HG03064 (cell line): Measurements from ENCODE around the gene TCFL5.
"Not testable (repeated sequence)": the region's sequence is repeated elsewhere in the genome, so short reads cannot be mapped to it uniquely, and the experiment has no call there.

Source experiments
- ATAC-seq: cut with Tn5 transposase; IDR thresholded peaks from one replicate; pipeline ENCODE4 v1.9.1; 2021; ENCODE audit warnings: low read depth; ENCODE audit not compliant: unreplicated experiment

The TCFL5 gene

GRCh38 chr20:62858058-62858830 is 3.4 kb downstream of the TCFL5 start:
- no peak for ATAC-seq

GRCh38 chr20:62856931-62857619 is 4.5 kb downstream of the TCFL5 start:
- ATAC-seq, result no peak

GRCh38 chr20:62855120-62855519 is 6.5 kb downstream of the TCFL5 start:
- ATAC-seq, result no peak

- ATAC-seq, result no peak
These were observed 7.5 kb downstream of the TCFL5 start for GRCh38 chr20:62854121-62854520.

GRCh38 chr20:62853304-62853703 is 8.3 kb downstream of the TCFL5 start:
- ATAC-seq, result not testable (repeated sequence)

- no peak for ATAC-seq
These were observed 8.8 kb downstream of the TCFL5 start for GRCh38 chr20:62852841-62853240.

- no peak for ATAC-seq
These were observed 9.4 kb downstream of the TCFL5 start for GRCh38 chr20:62852196-62852595.

- no peak for ATAC-seq
These were observed 11.2 kb downstream of the TCFL5 start for GRCh38 chr20:62850333-62850974.

GRCh38 chr20:62849431-62849830 is 12.2 kb downstream of the TCFL5 start:
- ATAC-seq, result no peak

- not testable (repeated sequence) for ATAC-seq
These were observed 12.7 kb downstream of the TCFL5 start for GRCh38 chr20:62848917-62849316.

GRCh38 chr20:62846166-62846890 is 15.3 kb downstream of the TCFL5 start:
- no peak for ATAC-seq

- ATAC-seq, result no peak
These were observed 16.0 kb downstream of the TCFL5 start for GRCh38 chr20:62845416-62846160.

GRCh38 chr20:62844182-62844581 is 17.4 kb downstream of the TCFL5 start:
- no peak for ATAC-seq

- no peak for ATAC-seq
These were observed 18.0 kb downstream of the TCFL5 start for GRCh38 chr20:62843656-62844055.

- no peak for ATAC-seq
These were observed 19.9 kb downstream of the TCFL5 start for GRCh38 chr20:62841705-62842212.

GRCh38 chr20:62840244-62841197 is 21.1 kb downstream of the TCFL5 start:
- ATAC-seq, result no peak

GRCh38 chr20:62839816-62840215 is 21.8 kb downstream of the TCFL5 start:
- no peak for ATAC-seq

- no peak for ATAC-seq
These were observed 22.4 kb downstream of the TCFL5 start for GRCh38 chr20:62839261-62839660.
